Inflammatory macrophage (primary cell): Measurements from ENCODE around the gene APCDD1.
A peak's percentile ranks its signal among the peaks of the same experiment; 100 is the strongest.
"Not testable (repeated sequence)": the region's sequence is repeated elsewhere in the genome, so short reads cannot be mapped to it uniquely, and the experiment has no call there.

Source experiments
- DNase-seq, 2 donors: peaks; one replicate each; pipeline ENCODE4 v3.0.0-alpha.2; 2020 to 2022

APCDD1 gene

DNA sequence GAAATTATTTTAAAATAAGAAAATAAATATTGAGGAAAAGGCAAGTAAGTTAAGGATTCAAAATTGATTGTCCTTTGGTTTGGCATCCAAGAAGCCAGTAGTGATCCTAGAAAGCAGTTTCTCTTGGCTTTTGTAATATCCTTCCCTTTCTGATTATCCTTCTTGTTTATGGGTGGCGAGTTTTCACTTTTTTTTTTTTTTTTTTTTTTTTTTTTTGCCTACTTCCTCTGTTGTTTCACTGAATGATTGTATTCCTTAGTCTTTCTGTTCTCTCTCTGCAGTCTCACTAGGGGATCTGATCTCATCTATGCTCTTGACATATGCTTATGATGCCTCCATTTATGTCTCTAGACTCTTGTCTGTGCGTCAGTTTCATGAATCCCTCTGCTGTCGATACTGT lies 75.6 kb downstream of the APCDD1 start:
- peak in 1 of 2 donors; percentile 48 for DNase-seq

DNA sequence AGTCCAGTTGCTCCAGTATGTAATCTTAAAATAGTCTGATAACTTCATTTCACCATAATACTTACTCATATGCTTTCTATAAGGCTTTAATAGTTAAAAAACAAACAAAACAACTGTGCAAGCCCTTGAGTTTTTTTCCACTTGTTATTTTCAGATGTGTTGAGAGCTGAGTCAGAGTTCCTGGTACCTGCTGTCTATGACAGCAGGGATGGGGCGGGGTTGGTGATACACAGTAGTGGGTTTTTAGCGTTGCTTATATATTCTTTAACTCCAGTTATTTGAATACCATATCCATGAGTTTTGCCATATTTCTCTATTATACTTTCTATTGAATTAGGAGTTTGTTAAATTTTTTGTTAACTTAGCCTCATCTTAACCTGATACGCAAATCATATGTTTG lies 76.4 kb downstream of the APCDD1 start:
- DNase-seq, result no peak

DNA sequence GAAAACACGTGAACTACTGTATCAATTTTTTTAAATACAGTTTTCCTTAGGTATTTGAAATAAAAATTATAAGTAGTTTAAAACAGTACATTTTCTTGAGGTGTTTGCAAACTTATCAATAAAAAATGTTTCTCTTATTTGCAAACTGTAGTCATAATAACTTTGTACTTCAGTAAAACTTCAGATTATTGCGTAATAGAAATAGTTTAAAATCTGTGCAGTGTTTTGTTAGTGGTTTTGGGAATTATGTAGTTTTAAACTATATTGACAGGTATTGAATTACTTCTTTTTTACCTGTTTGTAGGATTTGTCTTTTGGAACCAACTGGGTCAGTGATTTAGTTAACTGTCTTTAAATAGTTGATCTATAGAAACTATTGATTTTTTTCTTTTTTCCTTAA lies 78.7 kb downstream of the APCDD1 start:
- no peak for DNase-seq

DNA sequence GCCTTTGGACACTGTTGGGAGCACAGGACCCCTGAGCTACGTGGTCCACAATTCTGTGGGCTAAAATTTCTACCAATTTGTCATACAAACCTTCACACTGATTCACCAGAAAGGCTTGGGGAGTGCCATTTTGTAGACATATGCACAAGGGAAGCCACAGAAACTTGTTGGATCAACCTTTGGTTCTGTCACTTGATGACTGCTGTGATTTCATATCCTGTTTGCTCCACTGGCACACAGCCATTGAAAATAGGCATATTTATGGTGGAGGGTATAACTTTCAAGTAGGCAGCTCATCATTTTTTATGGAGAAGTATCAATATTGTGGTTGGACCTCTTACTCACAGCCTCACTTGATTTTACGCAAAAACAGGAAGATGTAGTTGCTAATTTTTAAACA lies 81.8 kb downstream of the APCDD1 start:
- peak in 1 of 2 donors; percentile 24 for DNase-seq

DNA sequence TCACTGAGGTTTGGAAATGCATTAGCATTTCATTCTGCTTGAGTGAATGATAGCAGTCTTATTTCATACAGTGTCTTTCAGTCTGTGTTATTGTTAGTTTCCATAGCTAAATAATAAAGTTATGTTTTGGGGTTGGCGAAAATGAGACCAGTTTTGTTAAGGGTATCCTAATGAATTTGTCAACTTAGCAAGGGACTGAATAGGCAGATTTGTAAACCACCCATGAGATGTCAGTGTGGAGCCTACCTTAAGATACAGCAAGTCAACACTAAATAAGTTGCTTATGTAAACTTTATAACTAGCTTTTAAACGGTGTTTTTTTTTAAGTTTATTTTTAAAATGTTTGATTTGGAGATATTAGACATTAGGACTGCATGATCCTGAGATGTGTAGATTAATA lies 83.3 kb downstream of the APCDD1 start:
- DNase-seq, result no peak

DNA sequence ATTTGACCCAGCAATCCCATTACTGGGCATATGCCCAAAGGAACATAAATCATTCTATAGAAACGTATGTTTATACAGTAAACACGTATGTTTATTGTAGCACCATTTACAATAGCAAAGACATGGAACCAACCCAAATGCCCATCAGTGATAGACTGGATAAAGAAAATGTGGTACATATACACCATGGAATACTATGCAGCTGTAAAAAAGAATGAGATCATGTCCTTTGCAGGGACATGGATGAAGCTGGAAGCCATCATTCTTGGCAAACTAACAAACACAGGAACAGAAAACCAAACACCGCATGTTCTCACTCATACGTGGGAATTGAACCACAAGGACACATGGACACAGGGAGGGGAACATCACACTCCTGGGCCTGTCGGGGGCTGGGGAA lies 84.7 kb downstream of the APCDD1 start:
- DNase-seq, result not testable (repeated sequence)
